NB4 (cell line): Measurements from ENCODE around the gene EME1.

Experiments
- CTCF ChIP-seq: IDR thresholded peaks from one replicate; pipeline ENCODE4 v1.5.1; 2012; ENCODE audit warnings: low read depth, low read length
- POLR2A ChIP-seq: IDR thresholded peaks from 2 replicates; pipeline ENCODE4 v1.6.1; 2011; ENCODE audit warnings: mild to moderate bottlenecking; ENCODE audit not compliant: insufficient read length; ENCODE audit errors: extremely low read depth

- no peak for TF ChIP-seq CTCF
- no peak for TF ChIP-seq POLR2A
Measured at GRCh38 chr17:50325906-50326305, 47.1 kb upstream of the EME1 start.
